Activated naive CD8-positive, alpha-beta T cell (primary cell): Measurements from ENCODE around the gene CCDC83.
"Not testable (repeated sequence)": the region's sequence is repeated elsewhere in the genome, so short reads cannot be mapped to it uniquely, and the experiment has no call there.

Experiments used
- H3K27ac Mint-ChIP-seq: one replicate; pipeline ENCODE4 v1.8.0; 2021; ENCODE audit warnings: mixed read lengths
- H3K27me3 Mint-ChIP-seq: one replicate; pipeline ENCODE4 v1.8.0; 2021; ENCODE audit warnings: mixed read lengths
- H3K36me3 Mint-ChIP-seq: one replicate; pipeline ENCODE4 v1.8.0; 2021; ENCODE audit warnings: mixed read lengths
- H3K4me1 Mint-ChIP-seq: one replicate; pipeline ENCODE4 v1.8.0; 2021; ENCODE audit warnings: low read depth, mixed read lengths
- H3K4me3 Mint-ChIP-seq: one replicate; pipeline ENCODE4 v1.8.0; 2021; ENCODE audit warnings: mild to moderate bottlenecking, mixed read lengths
- H3K9me3 Mint-ChIP-seq: one replicate; pipeline ENCODE4 v1.8.0; 2021; ENCODE audit warnings: low read depth, mixed read lengths

CCDC83 gene

GRCh38 chr11:85952108-85952485, 96.9 kb downstream of the CCDC83 start:
- Mint-ChIP-seq H3K9me3 (peaks cover 22% of the 10 kb centered on the region), H3K4me1 (peaks cover 15% of the 10 kb centered on the region), H3K36me3 (peaks cover 28% of the 10 kb centered on the region)
- H3K4me3 Mint-ChIP-seq, H3K27ac Mint-ChIP-seq, H3K27me3 Mint-ChIP-seq: not testable (repeated sequence)

GRCh38 chr11:85953491-85954143, 98.4 kb downstream of the CCDC83 start:
- H3K36me3 Mint-ChIP-seq, result peaks cover 37% of the 10 kb centered on the region
- H3K27me3 Mint-ChIP-seq, result no peaks in the 10 kb centered on the region
- peaks cover 5% of the 10 kb centered on the region for H3K4me1 Mint-ChIP-seq
- H3K9me3 Mint-ChIP-seq, result peaks cover 22% of the 10 kb centered on the region
- no peak overlapping the region for H3K4me3 Mint-ChIP-seq
- H3K27ac Mint-ChIP-seq, result peak overlapping the region; percentile 16

- H3K4me3 Mint-ChIP-seq, result no peak overlapping the region
- peaks cover 42% of the 10 kb centered on the region for H3K36me3 Mint-ChIP-seq
- H3K9me3 Mint-ChIP-seq, result peaks cover 18% of the 10 kb centered on the region
- H3K27me3 Mint-ChIP-seq, result no peaks in the 10 kb centered on the region
- H3K27ac Mint-ChIP-seq, result peak overlapping the region; percentile 50
- H3K4me1 Mint-ChIP-seq, result no peaks in the 10 kb centered on the region
These were observed 100.3 kb downstream of the CCDC83 start for GRCh38 chr11:85955531-85955930.

GRCh38 chr11:85960678-85961077, 105.5 kb downstream of the CCDC83 start:
- H3K9me3 Mint-ChIP-seq, result no peaks in the 10 kb centered on the region
- peak overlapping the region; percentile 24 for H3K27ac Mint-ChIP-seq
- H3K27me3 Mint-ChIP-seq, result no peaks in the 10 kb centered on the region
- peaks cover 29% of the 10 kb centered on the region for H3K36me3 Mint-ChIP-seq
- H3K4me3 Mint-ChIP-seq, result no peak overlapping the region
- H3K4me1 Mint-ChIP-seq, result peaks cover 2% of the 10 kb centered on the region

GRCh38 chr11:85961130-85961529, 105.9 kb downstream of the CCDC83 start:
- Mint-ChIP-seq H3K4me3 (no peak overlapping the region), H3K36me3 (peaks cover 26% of the 10 kb centered on the region), H3K27me3 (no peaks in the 10 kb centered on the region), H3K4me1 (peaks cover 2% of the 10 kb centered on the region), H3K9me3 (no peaks in the 10 kb centered on the region), H3K27ac (peak overlapping the region; percentile 50)

- H3K27me3 Mint-ChIP-seq, result no peaks in the 10 kb centered on the region
- no peak overlapping the region for H3K27ac Mint-ChIP-seq
- no peak overlapping the region for H3K4me3 Mint-ChIP-seq
- H3K4me1 Mint-ChIP-seq, result peaks cover 2% of the 10 kb centered on the region
- peaks cover 23% of the 10 kb centered on the region for H3K36me3 Mint-ChIP-seq
- no peaks in the 10 kb centered on the region for H3K9me3 Mint-ChIP-seq
These were observed 106.8 kb downstream of the CCDC83 start for GRCh38 chr11:85961930-85962363.

- Mint-ChIP-seq H3K27me3 (no peaks in the 10 kb centered on the region), H3K4me3 (no peak overlapping the region), H3K9me3 (no peaks in the 10 kb centered on the region), H3K4me1 (peaks cover 11% of the 10 kb centered on the region), H3K36me3 (peaks cover 14% of the 10 kb centered on the region), H3K27ac (no peak overlapping the region)
These were observed 110.0 kb downstream of the CCDC83 start for GRCh38 chr11:85965202-85965601.

- H3K4me3 Mint-ChIP-seq, result no peak overlapping the region
- H3K27ac Mint-ChIP-seq, result peak overlapping the region; percentile 37
- peaks cover 9% of the 10 kb centered on the region for H3K4me1 Mint-ChIP-seq
- no peaks in the 10 kb centered on the region for H3K9me3 Mint-ChIP-seq
- no peaks in the 10 kb centered on the region for H3K27me3 Mint-ChIP-seq
- H3K36me3 Mint-ChIP-seq, result peaks cover 13% of the 10 kb centered on the region
These were observed 112.3 kb downstream of the CCDC83 start for GRCh38 chr11:85967457-85967856.
